PFSK-1 (cell line): Measurements from ENCODE around the gene ENPP5.

Source experiments
- FOXP2 ChIP-seq: optimal IDR thresholded peaks from 2 replicates; pipeline ENCODE3; 2011; ENCODE audit warnings: borderline replicate concordance, control low read depth, inconsistent platforms; ENCODE audit not compliant: insufficient read depth; ENCODE audit errors: extremely low read length, extremely low read depth
- POLR2AphosphoS5 ChIP-seq: IDR thresholded peaks from 2 replicates; pipeline ENCODE4 v1.6.1; 2012; ENCODE audit warnings: low read depth, mild to moderate bottlenecking, control low read depth, low read length, moderate library complexity
- REST ChIP-seq, 2 experiments: IDR thresholded peaks; 2 replicates each; pipeline versions ENCODE4 v1.6.1 to v1.8.0; 2011 to 2012; ENCODE audit warnings: low read depth in 2 of 2, low read length in 2 of 2, control low read depth in 1 of 2, inconsistent platforms in 1 of 2, mild to moderate bottlenecking in 1 of 2, moderate library complexity in 1 of 2; ENCODE audit not compliant: insufficient read depth in 1 of 2
- SIN3A ChIP-seq: IDR thresholded peaks from 2 replicates; pipeline ENCODE4 v1.6.1; 2012; ENCODE audit warnings: mild to moderate bottlenecking, low read length, moderate library complexity, borderline replicate concordance; ENCODE audit not compliant: insufficient read depth
- TAF1 ChIP-seq: IDR thresholded peaks from 2 replicates; pipeline ENCODE4 v1.6.1; 2012; ENCODE audit warnings: low read length, control low read depth, borderline replicate concordance; ENCODE audit not compliant: insufficient read depth

ENPP5 gene

GRCh38 chr6:46116289-46116688, 54.5 kb downstream of the ENPP5 start:
- TF ChIP-seq FOXP2 (no peak), REST (IDR thresholded peaks at IDR 0.05; ENCODE audit: insufficient read depth in 1 of 2, low read depth in 2 of 2, low read length in 2 of 2) (no peak), SIN3A (no peak), POLR2AphosphoS5 (no peak), TAF1 (no peak)

GRCh38 chr6:46115634-46116033, 55.1 kb downstream of the ENPP5 start:
- no peak for TF ChIP-seq SIN3A
- no peak for TF ChIP-seq POLR2AphosphoS5
- no peak for TF ChIP-seq FOXP2
- TF ChIP-seq REST (IDR thresholded peaks at IDR 0.05; ENCODE audit: insufficient read depth in 1 of 2, low read depth in 2 of 2, low read length in 2 of 2) = no peak
- no peak for TF ChIP-seq TAF1

- no peak for TF ChIP-seq REST (IDR thresholded peaks at IDR 0.05; ENCODE audit: insufficient read depth in 1 of 2, low read depth in 2 of 2, low read length in 2 of 2)
- no peak for TF ChIP-seq FOXP2
- no peak for TF ChIP-seq POLR2AphosphoS5
- no peak for TF ChIP-seq SIN3A
- TF ChIP-seq TAF1 = no peak
Measured at GRCh38 chr6:46113370-46113769, 57.4 kb downstream of the ENPP5 start.
